HEK293 (cell line): ENCODE data around the gene CDKN3.

Experiments used
- CTCF ChIA-PET: fragments of 350-600 bp; formaldehyde crosslinking; extraction: SDS; loops from one replicate; lab custom pipeline; 2021; ENCODE audit warnings: antibody characterized with exemption; lab: Yijun Ruan, JAX
- POLR2A ChIA-PET: fragments of 300-600 bp; formaldehyde crosslinking; extraction: SDS; loops from one replicate; lab custom pipeline; 2020; ENCODE audit warnings: antibody characterized with exemption, inconsistent platforms; lab: Yijun Ruan, JAX
- H3K27ac ChIP-seq: fragments of 200-500 bp; sonication (Bioruptor generic); 2 replicates; pipeline ENCODE4 v1.5.1; 2014; ENCODE audit warnings: low read depth, low read length, control low read depth, inconsistent platforms; ENCODE audit errors: extremely low read depth
- H3K36me3 ChIP-seq, 2 experiments: fragments of 200-500 bp in 1 of 2; sonication (Bioruptor generic) in 1 of 2; 1 replicate in 1 of 2; 2 replicates in 1 of 2; pipeline ENCODE4 v1.5.1; 2014 to 2017; ENCODE audit warnings: inconsistent platforms in 2 of 2, low read length in 2 of 2; ENCODE audit not compliant: control insufficient read depth in 2 of 2, insufficient read depth in 1 of 2
- H3K4me1 ChIP-seq: fragments of 200-500 bp; sonication (Bioruptor generic); 2 replicates; pipeline ENCODE4 v1.5.1; 2014; ENCODE audit warnings: mild to moderate bottlenecking, low read length, inconsistent platforms; ENCODE audit not compliant: control insufficient read depth, insufficient read depth
- H3K4me3 ChIP-seq: 2 replicates; pipeline ENCODE4 v1.5.1; 2011; ENCODE audit warnings: low read depth, mild to moderate bottlenecking, control low read depth, low read length, moderate library complexity
- H3K9me3 ChIP-seq: fragments of 200-500 bp; sonication (Bioruptor generic); 2 replicates; pipeline ENCODE4 v1.5.1; 2014; ENCODE audit warnings: low read depth, low read length, inconsistent platforms; ENCODE audit not compliant: control insufficient read depth, insufficient read depth
- GLI2 ChIP-seq: fragments of 450-650 bp; formaldehyde crosslinking; IDR thresholded peaks from 2 replicates; pipeline ENCODE4; 2017; ENCODE audit warnings: missing biosample characterization, missing genetic modification characterization, low read depth, borderline replicate concordance
- KLF10 ChIP-seq: fragments of 450-650 bp; IDR thresholded peaks from 2 replicates; pipeline ENCODE4 v1.5.1; 2018; ENCODE audit warnings: missing biosample characterization, mild to moderate bottlenecking, missing genetic modification characterization
- MYNN ChIP-seq: fragments of 450-650 bp; formaldehyde crosslinking; IDR thresholded peaks from 2 replicates; pipeline ENCODE4 v1.5.1; 2016; ENCODE audit warnings: missing biosample characterization, missing genetic modification characterization, borderline replicate concordance
- OVOL3 ChIP-seq: fragments of 450-650 bp; formaldehyde crosslinking; IDR thresholded peaks from 2 replicates; pipeline ENCODE4 v1.5.1; 2016; ENCODE audit warnings: missing biosample characterization, missing genetic modification characterization
- SCRT1 ChIP-seq: fragments of 450-650 bp; formaldehyde crosslinking; IDR thresholded peaks from 2 replicates; pipeline ENCODE4 v1.5.1; 2016; ENCODE audit warnings: missing biosample characterization, missing genetic modification characterization, borderline replicate concordance
- WT1 ChIP-seq: fragments of 450-650 bp; formaldehyde crosslinking; IDR thresholded peaks from 2 replicates; pipeline ENCODE4 v1.5.1; 2016; ENCODE audit warnings: missing biosample characterization, missing genetic modification characterization
- ZBTB11 ChIP-seq: fragments of 450-650 bp; formaldehyde crosslinking; conservative IDR thresholded peaks from 2 replicates; pipeline ENCODE4 v1.5.1; 2016; ENCODE audit warnings: low read depth, missing biosample characterization, missing genetic modification characterization
- ZNF148 ChIP-seq: fragments of 450-650 bp; formaldehyde crosslinking; IDR thresholded peaks from 2 replicates; pipeline ENCODE4 v1.5.0; 2017; ENCODE audit warnings: missing biosample characterization, missing genetic modification characterization, borderline replicate concordance
- ZNF175 ChIP-seq: fragments of 450-650 bp; formaldehyde crosslinking; IDR thresholded peaks from 2 replicates; pipeline ENCODE4 v1.5.1; 2016; ENCODE audit warnings: missing biosample characterization, missing genetic modification characterization
- ZNF248 ChIP-seq: fragments of 450-650 bp; formaldehyde crosslinking; IDR thresholded peaks from 2 replicates; pipeline ENCODE4 v1.5.1; 2017; ENCODE audit warnings: missing biosample characterization, missing genetic modification characterization
- ZNF350 ChIP-seq: fragments of 450-650 bp; formaldehyde crosslinking; IDR thresholded peaks from 2 replicates; pipeline ENCODE4 v1.5.0; 2017; ENCODE audit warnings: missing biosample characterization, mild to moderate bottlenecking, missing genetic modification characterization
- ZNF37A ChIP-seq: fragments of 450-650 bp; IDR thresholded peaks from 2 replicates; pipeline ENCODE4 v1.5.1; 2018; ENCODE audit warnings: missing biosample characterization, missing genetic modification characterization
- ZNF585B ChIP-seq: fragments of 450-650 bp; formaldehyde crosslinking; IDR thresholded peaks from 2 replicates; pipeline ENCODE4 v1.5.1; 2016; ENCODE audit warnings: missing biosample characterization, missing genetic modification characterization
- ZNF658 ChIP-seq: fragments of 450-650 bp; formaldehyde crosslinking; IDR thresholded peaks from 2 replicates; pipeline ENCODE4; 2016; ENCODE audit warnings: missing biosample characterization, missing genetic modification characterization
- ZNF660 ChIP-seq: fragments of 450-650 bp; IDR thresholded peaks from 2 replicates; pipeline ENCODE4 v1.5.1; 2018; ENCODE audit warnings: missing biosample characterization, mild to moderate bottlenecking, missing genetic modification characterization
- ZNF776 ChIP-seq: fragments of 450-650 bp; formaldehyde crosslinking; IDR thresholded peaks from 2 replicates; pipeline ENCODE4 v1.5.0; 2017; ENCODE audit warnings: missing biosample characterization, missing genetic modification characterization, borderline replicate concordance
- ZNF785 ChIP-seq: fragments of 450-650 bp; formaldehyde crosslinking; IDR thresholded peaks from 2 replicates; pipeline ENCODE4 v1.5.1; 2016; ENCODE audit warnings: missing biosample characterization, missing genetic modification characterization
- ZNF830 ChIP-seq: fragments of 450-650 bp; IDR thresholded peaks from 2 replicates; pipeline ENCODE4 v1.5.0; 2018; ENCODE audit warnings: missing biosample characterization, missing genetic modification characterization, low read depth, mild to moderate bottlenecking, moderate library complexity
- TF ChIP-seq, protein P1 (sequence below): fragments of 450-650 bp; formaldehyde crosslinking; IDR thresholded peaks from 2 replicates; pipeline ENCODE4 v1.5.1; 2016; ENCODE audit warnings: missing biosample characterization, missing genetic modification characterization
- TF ChIP-seq, protein P2 (sequence below): IDR thresholded peaks from 2 replicates; pipeline ENCODE4 v1.6.1; 2011; ENCODE audit warnings: mild to moderate bottlenecking, low read depth, low read length, borderline replicate concordance

CDKN3 gene

DNA sequence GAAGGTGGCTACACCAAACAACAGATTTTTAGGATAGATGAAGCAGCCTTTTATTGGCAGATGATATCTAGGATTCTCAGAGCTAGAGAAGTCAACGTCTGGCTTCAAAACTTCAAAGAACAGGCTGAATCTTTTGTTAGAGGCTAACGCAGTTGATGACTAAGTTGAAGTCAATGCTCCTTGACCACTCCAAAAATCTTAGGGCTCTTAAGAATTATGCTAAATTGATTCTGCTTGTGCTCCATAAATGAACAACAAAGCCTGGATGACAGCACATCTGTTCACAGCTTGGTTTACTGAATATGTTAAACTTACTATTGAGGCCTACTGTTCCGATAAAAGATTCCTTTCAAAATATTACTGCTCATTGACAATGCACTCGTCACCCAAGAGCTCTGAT, 13.0 kb upstream of the CDKN3 start:
- H3K4me1 ChIP-seq, result no peaks in the 10 kb centered on the region
- no peaks in the 10 kb centered on the region for H3K9me3 ChIP-seq
- no peak for TF ChIP-seq ZNF175 (tag by site-specific recombination)
- TF ChIP-seq GLI2 (tag by site-specific recombination), result no peak
- no peak for TF ChIP-seq ZNF148 (tag by site-specific recombination)
- no peak for TF ChIP-seq OVOL3 (tag by site-specific recombination)
- no peak for TF ChIP-seq ZNF37A (tag by site-specific recombination)
- TF ChIP-seq ZNF585B (tag by site-specific recombination), result no peak
- TF ChIP-seq ZNF776, result no peak
- no peak for TF ChIP-seq SCRT1 (tag by site-specific recombination)
- TF ChIP-seq, protein P1, sequence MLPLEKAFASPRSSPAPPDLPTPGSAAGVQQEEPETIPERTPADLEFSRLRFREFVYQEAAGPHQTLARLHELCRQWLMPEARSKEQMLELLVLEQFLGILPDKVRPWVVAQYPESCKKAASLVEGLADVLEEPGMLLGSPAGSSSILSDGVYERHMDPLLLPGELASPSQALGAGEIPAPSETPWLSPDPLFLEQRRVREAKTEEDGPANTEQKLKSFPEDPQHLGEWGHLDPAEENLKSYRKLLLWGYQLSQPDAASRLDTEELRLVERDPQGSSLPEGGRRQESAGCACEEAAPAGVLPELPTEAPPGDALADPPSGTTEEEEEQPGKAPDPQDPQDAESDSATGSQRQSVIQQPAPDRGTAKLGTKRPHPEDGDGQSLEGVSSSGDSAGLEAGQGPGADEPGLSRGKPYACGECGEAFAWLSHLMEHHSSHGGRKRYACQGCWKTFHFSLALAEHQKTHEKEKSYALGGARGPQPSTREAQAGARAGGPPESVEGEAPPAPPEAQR (tag by site-specific recombination), result no peak
- no peak for TF ChIP-seq KLF10 (tag by site-specific recombination)
- no peak for TF ChIP-seq MYNN
- no peak for TF ChIP-seq ZNF350 (tag by site-specific recombination)
- TF ChIP-seq ZNF785 (tag by site-specific recombination), result no peak
- TF ChIP-seq ZBTB11 (tag by site-specific recombination), result no peak
- no peak for TF ChIP-seq WT1 (tag by site-specific recombination)
- no peak for TF ChIP-seq ZNF658
- TF ChIP-seq ZNF830 (tag by site-specific recombination), result no peak
- TF ChIP-seq, protein P2, sequence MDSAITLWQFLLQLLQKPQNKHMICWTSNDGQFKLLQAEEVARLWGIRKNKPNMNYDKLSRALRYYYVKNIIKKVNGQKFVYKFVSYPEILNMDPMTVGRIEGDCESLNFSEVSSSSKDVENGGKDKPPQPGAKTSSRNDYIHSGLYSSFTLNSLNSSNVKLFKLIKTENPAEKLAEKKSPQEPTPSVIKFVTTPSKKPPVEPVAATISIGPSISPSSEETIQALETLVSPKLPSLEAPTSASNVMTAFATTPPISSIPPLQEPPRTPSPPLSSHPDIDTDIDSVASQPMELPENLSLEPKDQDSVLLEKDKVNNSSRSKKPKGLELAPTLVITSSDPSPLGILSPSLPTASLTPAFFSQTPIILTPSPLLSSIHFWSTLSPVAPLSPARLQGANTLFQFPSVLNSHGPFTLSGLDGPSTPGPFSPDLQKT, result no peak
- TF ChIP-seq ZNF660 (tag by site-specific recombination), result no peak
- TF ChIP-seq ZNF248, result no peak
- TF ChIP-seq, all 188 proteins: peak for 0
- Histone ChIP-seq H3K4me3 (no peak overlapping the region), H3K36me3 (no peaks in the 10 kb centered on the region), H3K27ac (no peak overlapping the region)
- POLR2A ChIA-PET, result interaction anchor here (2.3 kb wide), 1 partner anchor 13 kb away, joined by 9 read pairs; the partner anchor contains the start of gene CDKN3
- CTCF ChIA-PET, result interaction anchor here (0.6 kb wide), 1 partner anchor 210 kb away, joined by 5 read pairs; no protein-coding TSS in a partner anchor
